GM19324 (cell line): ENCODE measurements around the gene TMEM92.

Experiments
- ATAC-seq: cut with Tn5 transposase; IDR thresholded peaks from one replicate; pipeline ENCODE4 v1.9.1; 2021; ENCODE audit warnings: mild to moderate bottlenecking, moderate library complexity; ENCODE audit not compliant: unreplicated experiment, low FRiP score

The TMEM92 gene

GRCh38 chr17:50319306-50320004 is 45.2 kb downstream of the TMEM92 start:
- no peak for ATAC-seq

GRCh38 chr17:50322271-50322670 is 48.0 kb downstream of the TMEM92 start:
- no peak for ATAC-seq

- ATAC-seq: no peak
Measured at GRCh38 chr17:50323060-50323459, 48.8 kb downstream of the TMEM92 start.

- ATAC-seq: no peak
Measured at GRCh38 chr17:50325906-50326305, 51.6 kb downstream of the TMEM92 start.

GRCh38 chr17:50326831-50327364 is 52.6 kb downstream of the TMEM92 start:
- ATAC-seq: no peak

GRCh38 chr17:50328363-50329325 is 54.4 kb downstream of the TMEM92 start:
- ATAC-seq: no peak

GRCh38 chr17:50329716-50330115 is 55.5 kb downstream of the TMEM92 start:
- ATAC-seq: no peak

GRCh38 chr17:50330151-50330775 is 56.0 kb downstream of the TMEM92 start:
- ATAC-seq: no peak
